Activated CD4-positive, alpha-beta memory T cell treated with anti-CD3 and anti-CD28 coated beads, Interleukin-2, amount 10 ng/mL, durations not matched to agents 7 days and 5 days (primary cell): ENCODE results near the gene ZNF638. TPM values are rescaled to one million over a fixed set of nuclear protein-coding genes. Genes with fewer than 3 reads are reported as not detected.
A peak's percentile ranks its signal among the peaks of the same experiment; 100 is the strongest.

Experiments used
- CTCF ChIA-PET: fragments of 350-600 bp; sonication (Branson Sonifier 250); formaldehyde crosslinking; loops from one replicate; lab custom pipeline; 2021; ENCODE audit warnings: antibody characterized with exemption, inconsistent platforms; lab: Charles Lee
- POLR2A ChIA-PET: fragments of 350-600 bp; sonication (Branson Sonifier 250); formaldehyde crosslinking; loops from one replicate; lab custom pipeline; 2021; ENCODE audit warnings: antibody characterized with exemption; lab: Charles Lee
- DNase-seq: peaks from one replicate; pipeline ENCODE4 v3.0.0-alpha.2; 2020
- H3K27ac Mint-ChIP-seq: one replicate; pipeline ENCODE4 v1.8.0; 2021; ENCODE audit warnings: mild to moderate bottlenecking, mixed read lengths
- H3K27me3 Mint-ChIP-seq: one replicate; pipeline ENCODE4 v1.8.0; 2021; ENCODE audit warnings: mixed read lengths
- H3K36me3 Mint-ChIP-seq: one replicate; pipeline ENCODE4 v1.8.0; 2021; ENCODE audit warnings: low read depth, mixed read lengths
- H3K4me1 Mint-ChIP-seq: one replicate; pipeline ENCODE4 v1.8.0; 2021; ENCODE audit warnings: mixed read lengths
- H3K4me3 Mint-ChIP-seq: one replicate; pipeline ENCODE4 v1.8.0; 2021; ENCODE audit warnings: mild to moderate bottlenecking, mixed read lengths
- H3K9me3 Mint-ChIP-seq: one replicate; pipeline ENCODE4 v1.8.0; 2021; ENCODE audit warnings: mixed read lengths
- total RNA-seq, 2 experiments: library from RNA; stranded (reverse); gene quantifications; one replicate each; pipeline ENCODE4 v1.2.3, GENCODE V29; 2021

Gene ZNF638, protein sequence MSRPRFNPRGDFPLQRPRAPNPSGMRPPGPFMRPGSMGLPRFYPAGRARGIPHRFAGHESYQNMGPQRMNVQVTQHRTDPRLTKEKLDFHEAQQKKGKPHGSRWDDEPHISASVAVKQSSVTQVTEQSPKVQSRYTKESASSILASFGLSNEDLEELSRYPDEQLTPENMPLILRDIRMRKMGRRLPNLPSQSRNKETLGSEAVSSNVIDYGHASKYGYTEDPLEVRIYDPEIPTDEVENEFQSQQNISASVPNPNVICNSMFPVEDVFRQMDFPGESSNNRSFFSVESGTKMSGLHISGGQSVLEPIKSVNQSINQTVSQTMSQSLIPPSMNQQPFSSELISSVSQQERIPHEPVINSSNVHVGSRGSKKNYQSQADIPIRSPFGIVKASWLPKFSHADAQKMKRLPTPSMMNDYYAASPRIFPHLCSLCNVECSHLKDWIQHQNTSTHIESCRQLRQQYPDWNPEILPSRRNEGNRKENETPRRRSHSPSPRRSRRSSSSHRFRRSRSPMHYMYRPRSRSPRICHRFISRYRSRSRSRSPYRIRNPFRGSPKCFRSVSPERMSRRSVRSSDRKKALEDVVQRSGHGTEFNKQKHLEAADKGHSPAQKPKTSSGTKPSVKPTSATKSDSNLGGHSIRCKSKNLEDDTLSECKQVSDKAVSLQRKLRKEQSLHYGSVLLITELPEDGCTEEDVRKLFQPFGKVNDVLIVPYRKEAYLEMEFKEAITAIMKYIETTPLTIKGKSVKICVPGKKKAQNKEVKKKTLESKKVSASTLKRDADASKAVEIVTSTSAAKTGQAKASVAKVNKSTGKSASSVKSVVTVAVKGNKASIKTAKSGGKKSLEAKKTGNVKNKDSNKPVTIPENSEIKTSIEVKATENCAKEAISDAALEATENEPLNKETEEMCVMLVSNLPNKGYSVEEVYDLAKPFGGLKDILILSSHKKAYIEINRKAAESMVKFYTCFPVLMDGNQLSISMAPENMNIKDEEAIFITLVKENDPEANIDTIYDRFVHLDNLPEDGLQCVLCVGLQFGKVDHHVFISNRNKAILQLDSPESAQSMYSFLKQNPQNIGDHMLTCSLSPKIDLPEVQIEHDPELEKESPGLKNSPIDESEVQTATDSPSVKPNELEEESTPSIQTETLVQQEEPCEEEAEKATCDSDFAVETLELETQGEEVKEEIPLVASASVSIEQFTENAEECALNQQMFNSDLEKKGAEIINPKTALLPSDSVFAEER (N-terminal part only)
- total RNA-seq = 10 to 100 TPM; 78.6 to 79.3 TPM

GRCh38 chr2:71331581-71332434, at the start of gene ZNF638:
TSS of gene ZNF638 (plus strand) at chr2:71331782. CDS start at chr2:71348955, 17,173 bp downstream.
- DNase-seq = peak; percentile 92
- POLR2A ChIA-PET = interaction anchor here (0.6 to 3.0 kb wide), 19 partner anchors 9 to 1945 kb away, joined by 3 to 12 read pairs (median 4); partner anchors contain the start of genes GFPT1, MCEE, NAGK and PAIP2B
- Mint-ChIP-seq H3K27me3 (peaks cover 3% of the 10 kb centered on the region), H3K4me1 (peaks cover 28% of the 10 kb centered on the region), H3K27ac (peak within 1 kb of the TSS; percentile 99), H3K36me3 (peaks cover 23% of the 10 kb centered on the region), H3K4me3 (peak within 1 kb of the TSS; percentile 100), H3K9me3 (no peaks in the 10 kb centered on the region)
- CTCF ChIA-PET = interaction anchor here (0.6 to 2.3 kb wide), 51 partner anchors 9 to 1597 kb away, joined by 3 to 17 read pairs (median 4); partner anchors contain the start of genes NAGK and PAIP2B

DNA sequence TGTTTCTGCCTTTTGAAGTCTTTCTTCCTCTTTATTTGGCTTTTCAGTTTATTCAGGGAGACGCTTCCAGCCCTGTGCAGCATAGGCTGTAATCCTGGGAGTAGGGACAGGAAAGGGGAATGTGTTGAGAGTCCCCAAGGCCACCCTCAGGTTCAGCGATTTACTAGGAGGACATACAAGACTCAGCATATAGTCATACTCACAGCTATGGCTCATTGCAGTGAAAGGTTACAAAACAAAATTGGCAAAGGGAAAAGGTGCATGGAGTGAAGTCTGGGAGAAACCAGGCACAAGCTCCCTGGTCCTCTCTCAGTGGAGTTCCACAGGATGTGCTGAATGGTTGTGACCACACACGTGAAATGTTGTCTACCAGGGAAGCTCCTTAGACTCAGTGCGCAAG, 49.6 kb upstream of the ZNF638 start:
- Mint-ChIP-seq H3K27ac (no peak overlapping the region), H3K9me3 (no peaks in the 10 kb centered on the region), H3K27me3 (peaks cover 60% of the 10 kb centered on the region), H3K4me3 (no peak overlapping the region), H3K36me3 (no peaks in the 10 kb centered on the region), H3K4me1 (peaks cover 7% of the 10 kb centered on the region)
- no peak for DNase-seq
- POLR2A ChIA-PET = interaction anchor here (0.9 kb wide), 1 partner anchor 223 kb away, joined by 3 read pairs; no protein-coding TSS in a partner anchor
- CTCF ChIA-PET = no interaction called here

DNA sequence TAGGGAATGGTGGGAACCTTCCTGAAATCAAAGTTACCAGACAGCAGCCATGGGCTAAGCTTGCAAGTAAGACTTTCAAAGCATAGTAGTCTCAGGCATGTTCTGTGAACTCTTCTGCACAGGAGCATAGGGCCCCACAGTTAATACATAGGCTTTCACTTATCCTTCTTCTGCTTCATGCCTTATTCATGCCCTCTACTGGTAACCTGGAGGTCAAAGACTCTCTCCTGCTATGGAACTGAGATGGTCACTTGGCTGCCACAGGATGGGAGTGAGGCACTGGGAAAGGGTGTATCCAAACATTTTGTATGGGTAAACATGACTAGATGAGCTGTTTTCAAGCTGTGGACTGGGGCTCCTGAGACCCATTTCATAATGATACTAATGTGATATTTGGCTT, 49.1 kb upstream of the ZNF638 start:
- no peak for DNase-seq
- no peaks in the 10 kb centered on the region for H3K9me3 Mint-ChIP-seq

DNA sequence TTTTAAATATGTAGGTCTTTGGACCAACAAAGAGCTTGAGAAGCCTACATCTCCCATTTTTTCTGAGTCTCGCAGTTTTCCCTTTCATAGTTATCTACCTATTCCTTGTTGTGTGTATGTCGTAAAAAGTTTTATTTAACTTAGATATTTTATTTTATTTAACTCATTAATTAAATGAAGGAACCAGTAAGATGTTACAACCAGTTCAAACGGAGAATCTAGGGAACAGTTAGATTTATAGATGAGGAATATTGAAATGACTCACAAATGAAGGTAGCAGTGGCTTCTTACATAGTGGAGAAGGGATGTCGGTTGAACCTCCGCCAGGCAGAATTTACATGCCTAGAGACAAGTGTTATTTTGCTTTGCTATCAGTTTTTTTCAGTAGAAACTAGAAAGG, 48.5 kb upstream of the ZNF638 start:
- Mint-ChIP-seq H3K27ac (no peak overlapping the region), H3K4me1 (no peaks in the 10 kb centered on the region), H3K9me3 (no peaks in the 10 kb centered on the region), H3K27me3 (peaks cover 48% of the 10 kb centered on the region), H3K4me3 (no peak overlapping the region), H3K36me3 (no peaks in the 10 kb centered on the region)
- DNase-seq = no peak
- POLR2A ChIA-PET = no interaction called here
- CTCF ChIA-PET = interaction anchor here (1.0 kb wide), 1 partner anchor 16 kb away, joined by 3 read pairs; no protein-coding TSS in a partner anchor

More for the DNA sequence above, 49.1 kb upstream of the ZNF638 start:
- H3K4me3 Mint-ChIP-seq = no peak overlapping the region
- CTCF ChIA-PET = interaction anchor here (0.6 kb wide), 1 partner anchor 18 kb away, joined by 7 read pairs; no protein-coding TSS in a partner anchor
- H3K4me1 Mint-ChIP-seq = peaks cover 4% of the 10 kb centered on the region
- no peak overlapping the region for H3K27ac Mint-ChIP-seq
- POLR2A ChIA-PET = interaction anchor here (0.9 kb wide), 1 partner anchor 223 kb away, joined by 3 read pairs; no protein-coding TSS in a partner anchor
- H3K27me3 Mint-ChIP-seq = peaks cover 54% of the 10 kb centered on the region
- no peaks in the 10 kb centered on the region for H3K36me3 Mint-ChIP-seq

GRCh38 chr2:71285706-71286105, 45.9 kb upstream of the ZNF638 start:
- Mint-ChIP-seq H3K4me1 (no peaks in the 10 kb centered on the region), H3K27me3 (peaks cover 30% of the 10 kb centered on the region), H3K4me3 (no peak overlapping the region), H3K9me3 (no peaks in the 10 kb centered on the region), H3K36me3 (no peaks in the 10 kb centered on the region), H3K27ac (no peak overlapping the region)
- ChIA-PET POLR2A (no interaction called here), CTCF (no interaction called here)
- no peak for DNase-seq

GRCh38 chr2:71291398-71291797, 40.2 kb upstream of the ZNF638 start:
- Mint-ChIP-seq H3K4me1 (no peaks in the 10 kb centered on the region), H3K27ac (no peak overlapping the region), H3K9me3 (no peaks in the 10 kb centered on the region), H3K4me3 (no peak overlapping the region), H3K36me3 (no peaks in the 10 kb centered on the region), H3K27me3 (peaks cover 5% of the 10 kb centered on the region)
- ChIA-PET CTCF (interaction anchor here (1.0 kb wide), 2 partner anchors 8 to 169 kb away, joined by 3 to 4 read pairs; no protein-coding TSS in a partner anchor), POLR2A (no interaction called here)
- DNase-seq = no peak

DNA sequence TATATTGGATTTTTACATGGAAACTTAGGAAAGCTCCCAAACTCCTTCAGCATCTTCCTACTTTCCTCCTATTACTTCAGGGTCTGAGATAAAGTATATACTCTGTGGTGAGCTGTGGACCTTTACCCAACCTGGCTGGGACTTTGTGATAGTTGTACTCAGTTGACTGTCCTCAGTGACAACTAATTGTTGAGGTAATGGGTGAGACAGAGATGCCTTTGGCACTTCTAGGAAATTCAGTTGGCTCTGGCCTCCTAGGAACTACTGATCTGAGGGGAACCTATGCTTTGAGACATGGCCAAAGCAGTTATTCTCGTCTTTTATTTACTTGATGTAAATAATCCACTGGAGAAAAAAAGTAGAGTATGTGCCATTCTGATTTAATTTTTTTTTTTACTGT, 39.4 kb upstream of the ZNF638 start:
- Mint-ChIP-seq H3K9me3 (no peaks in the 10 kb centered on the region), H3K27me3 (peaks cover 5% of the 10 kb centered on the region), H3K4me1 (no peaks in the 10 kb centered on the region), H3K36me3 (no peaks in the 10 kb centered on the region), H3K27ac (no peak overlapping the region), H3K4me3 (no peak overlapping the region)
- no peak for DNase-seq
- ChIA-PET POLR2A (no interaction called here), CTCF (no interaction called here)

GRCh38 chr2:71298914-71299313, 32.7 kb upstream of the ZNF638 start:
- no peaks in the 10 kb centered on the region for H3K9me3 Mint-ChIP-seq
- H3K27me3 Mint-ChIP-seq = peaks cover 3% of the 10 kb centered on the region
- H3K36me3 Mint-ChIP-seq = no peaks in the 10 kb centered on the region
- no peak overlapping the region for H3K27ac Mint-ChIP-seq
- no peaks in the 10 kb centered on the region for H3K4me1 Mint-ChIP-seq
- CTCF ChIA-PET = interaction anchor here (0.6 to 5.2 kb wide), 19 partner anchors 12 to 1021 kb away, joined by 3 to 140 read pairs (median 4); partner anchors contain the start of gene ZNF638
- DNase-seq = no peak
- POLR2A ChIA-PET = interaction anchor here (1.2 kb wide), 1 partner anchor 32 kb away, joined by 3 read pairs; the partner anchor contains the start of gene ZNF638
- H3K4me3 Mint-ChIP-seq = no peak overlapping the region

GRCh38 chr2:71299507-71299906, 32.1 kb upstream of the ZNF638 start:
- H3K4me3 Mint-ChIP-seq = no peak overlapping the region
- H3K4me1 Mint-ChIP-seq = no peaks in the 10 kb centered on the region
- ChIA-PET POLR2A (interaction anchor here (1.2 to 1.3 kb wide), 2 partner anchors 32 kb away, joined by 3 to 4 read pairs; partner anchors contain the start of gene ZNF638), CTCF (interaction anchor here (0.6 to 5.2 kb wide), 30 partner anchors 8 to 597 kb away, joined by 3 to 140 read pairs (median 4); partner anchors contain the start of genes PAIP2B and ZNF638)
- H3K9me3 Mint-ChIP-seq = no peaks in the 10 kb centered on the region
- DNase-seq = no peak
- peaks cover 3% of the 10 kb centered on the region for H3K27me3 Mint-ChIP-seq
- H3K27ac Mint-ChIP-seq = no peak overlapping the region
- no peaks in the 10 kb centered on the region for H3K36me3 Mint-ChIP-seq

- no peak overlapping the region for H3K4me3 Mint-ChIP-seq
- DNase-seq = no peak
- H3K27ac Mint-ChIP-seq = no peak overlapping the region
- peaks cover 5% of the 10 kb centered on the region for H3K27me3 Mint-ChIP-seq
- no peaks in the 10 kb centered on the region for H3K9me3 Mint-ChIP-seq
- CTCF ChIA-PET = interaction anchor here (0.8 to 1.0 kb wide), 2 partner anchors 28 to 207 kb away, joined by 4 read pairs; partner anchors contain the start of gene ZNF638
- POLR2A ChIA-PET = interaction anchor here (0.8 kb wide), 1 partner anchor 28 kb away, joined by 3 read pairs; the partner anchor contains the start of gene ZNF638
- no peaks in the 10 kb centered on the region for H3K36me3 Mint-ChIP-seq
- H3K4me1 Mint-ChIP-seq = no peaks in the 10 kb centered on the region
Measured at GRCh38 chr2:71303849-71304248, 27.7 kb upstream of the ZNF638 start.

- peaks cover 7% of the 10 kb centered on the region for H3K27me3 Mint-ChIP-seq
- no peaks in the 10 kb centered on the region for H3K4me1 Mint-ChIP-seq
- no peaks in the 10 kb centered on the region for H3K9me3 Mint-ChIP-seq
- CTCF ChIA-PET = interaction anchor here (1.2 kb wide), 1 partner anchor 25 kb away, joined by 5 read pairs; the partner anchor contains the start of gene ZNF638
- POLR2A ChIA-PET = no interaction called here
- H3K27ac Mint-ChIP-seq = no peak overlapping the region
- DNase-seq = no peak
- H3K36me3 Mint-ChIP-seq = no peaks in the 10 kb centered on the region
- no peak overlapping the region for H3K4me3 Mint-ChIP-seq
Measured at GRCh38 chr2:71306762-71307161, 24.8 kb upstream of the ZNF638 start.
